Medulla oblongata (tissue), 1 donor: Measurements from ENCODE around the gene PHF14.
A peak's percentile ranks its signal among the peaks of the same experiment; 100 is the strongest.

ENCODE experiments used
- DNase-seq: peaks from one replicate; pipeline ENCODE4 v3.0.0-alpha.2; 2015; ENCODE audit errors: extremely low spot score

Gene PHF14

GRCh38 chr7:11208883-11209465 lies 235.3 kb downstream of the PHF14 start:
- DNase-seq: no peak

GRCh38 chr7:11210374-11210773 lies 236.7 kb downstream of the PHF14 start:
- no peak for DNase-seq

GRCh38 chr7:11212080-11212711 lies 238.5 kb downstream of the PHF14 start:
- peak; percentile 94 for DNase-seq

- no peak for DNase-seq
Observed at GRCh38 chr7:11212816-11213215, 239.1 kb downstream of the PHF14 start.

DNA sequence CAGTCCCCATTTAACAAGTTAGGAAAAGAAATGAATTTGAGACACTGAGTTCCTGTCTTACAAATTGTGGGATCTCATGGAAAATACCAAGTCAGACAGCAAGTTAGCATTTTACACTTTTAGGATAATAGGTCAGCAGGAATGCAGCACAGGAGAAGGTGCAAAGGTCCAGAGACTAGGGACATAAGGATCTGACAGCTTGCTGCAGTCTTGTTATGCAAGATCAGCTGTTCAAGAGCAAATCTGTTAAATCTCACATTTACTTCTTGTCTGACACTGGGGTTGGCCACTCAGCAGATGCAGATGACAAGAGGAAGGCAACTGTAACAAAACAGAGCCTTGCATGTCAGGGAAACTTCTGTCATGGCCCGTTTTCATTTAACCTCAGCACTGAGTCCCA lies 239.6 kb downstream of the PHF14 start:
- no peak for DNase-seq

DNA sequence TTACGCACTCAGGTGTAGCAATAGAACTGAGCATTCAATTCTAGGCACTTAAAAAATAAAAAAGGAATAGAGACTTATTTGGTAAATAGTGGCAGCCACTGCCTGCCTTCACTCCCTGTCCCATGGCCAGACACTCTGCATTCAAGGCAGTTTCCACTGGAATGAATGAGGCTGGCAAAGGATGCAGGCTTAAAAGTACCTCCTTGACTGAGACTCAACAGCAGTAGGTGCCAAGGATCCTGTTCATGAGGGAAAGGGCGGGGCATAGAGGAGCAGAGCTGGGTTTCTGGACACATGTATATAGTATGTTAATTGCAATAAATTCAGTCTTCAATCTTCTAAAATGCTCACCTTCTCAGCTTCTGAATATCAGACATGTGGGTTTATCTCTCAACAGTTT lies 242.6 kb downstream of the PHF14 start:
- DNase-seq: peak; percentile 55

GRCh38 chr7:11217848-11218565 lies 244.3 kb downstream of the PHF14 start:
- DNase-seq: no peak
